Testis (tissue), 3 donors: ENCODE results near the gene KRTAP10-3. TPM values are rescaled to one million over a fixed set of nuclear protein-coding genes. Genes with fewer than 3 reads are reported as not detected.

Experiments
- DNase-seq: peaks from one replicate; pipeline ENCODE4 v3.0.0-alpha.2; 2019
- H3K27ac ChIP-seq, 2 donors: fragments of 200-600 bp; sonication (generic); one replicate each; pipeline ENCODE4 v1.5.1; 2019
- H3K27me3 ChIP-seq: fragments of 200-600 bp; sonication (generic); one replicate; pipeline ENCODE4 v1.5.1; 2019
- H3K36me3 ChIP-seq: fragments of 200-600 bp; sonication (generic); one replicate; pipeline ENCODE4 v1.5.1; 2017; ENCODE audit warnings: low read depth; ENCODE audit errors: missing control alignments
- H3K4me1 ChIP-seq: fragments of 200-600 bp; sonication (generic); one replicate; pipeline ENCODE4 v1.5.1; 2019
- H3K4me3 ChIP-seq, 2 donors: fragments of 200-600 bp; sonication (generic); one replicate each; pipeline ENCODE4 v1.5.1; 2017 to 2019
- H3K9me3 ChIP-seq: fragments of 200-600 bp; sonication (generic); one replicate; pipeline ENCODE4 v1.5.1; 2017
- CTCF ChIP-seq, 3 experiments: fragments of 450-650 bp in 2 of 3; fragments of 200-600 bp in 1 of 3; sonication (generic) in 1 of 3; IDR thresholded peaks; one replicate each; pipeline ENCODE4 v1.5.1; 2016 to 2019; ENCODE audit warnings: antibody characterized with exemption in 3 of 3, mild to moderate bottlenecking in 2 of 3, moderate library complexity in 1 of 3
- POLR2A ChIP-seq: fragments of 450-650 bp; IDR thresholded peaks from one replicate; pipeline ENCODE4 v1.6.1; 2017; ENCODE audit warnings: antibody characterized with exemption, mild to moderate bottlenecking, moderate library complexity
- WGBS, 2 donors: methylation state at CpG; one replicate each; pipeline ENCODE4 v1.1.5; 2018; 5-methylcytosine and 5-hydroxymethylcytosine counted together
- intact Hi-C: fragments of 100-400 bp; cut with DNase I; formaldehyde crosslinking; loops from one replicate; pipeline ENCODE4 v1.15.1; 2023; ENCODE audit warnings: low total_unique reads
- polyA plus RNA-seq: library from polyadenylated mRNA; stranded (reverse); fragments of 350-450 nt; fragmentation: Illumina TruSeq; extraction: RNeasy Lipid Tissue Mini Kit (QIAGEN cat#74804); gene quantifications from one replicate; pipeline ENCODE4 v1.2.3, GENCODE V29; 2014; ENCODE audit warnings: low read depth, low replicate concordance; ENCODE audit not compliant: insufficient read depth
- total RNA-seq, 2 donors: library from RNA; depleted of rRNA; stranded (reverse); fragments of >200 nt; gene quantifications; one replicate each; pipeline ENCODE4 v1.2.3, GENCODE V29; 2016

KRTAP10-3 gene
- total and polyA plus RNA-seq, 3 donors from 2014 or later: not detected

- Histone ChIP-seq H3K4me1 (no peaks in the 10 kb centered on the region), H3K9me3 (no peaks in the 10 kb centered on the region), H3K36me3 (no peaks in the 10 kb centered on the region), H3K27ac (no peak overlapping the region), H3K27me3 (no peaks in the 10 kb centered on the region), H3K4me3 (no peak overlapping the region)
- intact Hi-C loops: no loop called here
- 87 to 96% methylated on average over 5 to 21 of the region's 22 CpGs for WGBS, 2 donors
- no peak for DNase-seq
- TF ChIP-seq POLR2A: no peak
- no peak for TF ChIP-seq CTCF (IDR thresholded peaks at IDR 0.05)
Measured at GRCh38 chr21:44521301-44521927, 37.2 kb downstream of the KRTAP10-3 start.

GRCh38 chr21:44520326-44521300, 38.0 kb downstream of the KRTAP10-3 start:
- H3K27me3 ChIP-seq: no peaks in the 10 kb centered on the region
- no peaks in the 10 kb centered on the region for H3K4me1 ChIP-seq
- no peaks in the 10 kb centered on the region for H3K9me3 ChIP-seq
- 85 to 92% methylated on average over 14 to 25 of the region's 31 CpGs for WGBS, 2 donors
- intact Hi-C loops: no loop called here
- no peaks in the 10 kb centered on the region for H3K36me3 ChIP-seq
- no peak for DNase-seq
- H3K27ac ChIP-seq: no peak overlapping the region
- TF ChIP-seq CTCF (IDR thresholded peaks at IDR 0.05) (no peak), POLR2A (no peak)
- no peak overlapping the region for H3K4me3 ChIP-seq

DNA sequence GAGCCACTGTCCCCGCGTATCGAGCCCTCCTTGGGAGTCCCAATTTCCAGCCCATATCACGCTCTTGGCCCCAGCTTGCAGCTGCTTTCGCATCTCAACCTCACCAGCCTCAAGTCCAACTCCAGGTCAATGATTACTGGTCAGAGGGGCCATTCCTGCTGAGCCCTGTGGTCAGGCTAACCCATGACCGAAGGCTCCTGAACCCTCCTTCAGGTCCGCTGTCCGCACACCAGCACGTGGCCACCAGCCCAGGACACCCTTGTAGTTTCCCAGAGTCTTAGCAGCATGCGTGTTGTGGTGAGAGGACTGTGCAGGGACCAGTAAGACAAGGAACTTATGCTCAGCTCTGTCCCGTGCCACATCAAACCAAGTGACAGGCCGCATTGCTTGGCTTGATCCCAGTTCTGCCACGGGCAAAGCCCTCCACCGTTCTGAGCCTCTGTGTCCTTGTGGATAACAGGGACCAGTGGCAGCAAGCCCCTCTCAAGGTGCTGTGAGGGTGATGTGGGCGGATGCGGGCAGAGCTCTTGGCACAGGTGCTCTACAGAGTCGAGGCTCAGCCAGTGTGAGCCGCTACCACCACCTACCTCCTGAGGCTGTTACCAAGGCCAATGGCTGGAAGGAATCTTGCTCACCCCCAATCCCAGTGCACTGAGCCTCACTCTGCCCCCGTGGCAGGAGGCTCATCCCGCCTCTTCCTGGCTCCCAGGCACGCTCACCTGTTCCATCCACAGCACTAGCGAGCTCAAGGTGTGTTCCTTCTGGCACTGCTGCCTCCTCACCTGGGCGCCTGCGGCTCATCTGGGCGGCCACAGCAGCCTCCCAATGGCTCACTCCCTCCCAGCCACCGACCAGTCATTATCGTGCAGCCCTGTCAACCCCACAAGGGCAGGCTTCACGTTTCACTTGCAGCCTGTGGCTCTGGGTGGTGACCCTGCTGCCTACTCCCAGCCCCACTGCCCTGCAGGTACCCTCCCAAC, 39.0 kb downstream of the KRTAP10-3 start:
- WGBS, 2 donors: 91 to 92% methylated on average over 15 to 28 of the region's 28 CpGs
- Histone ChIP-seq H3K4me1 (no peaks in the 10 kb centered on the region), H3K27me3 (no peaks in the 10 kb centered on the region), H3K27ac (no peak overlapping the region), H3K9me3 (no peaks in the 10 kb centered on the region), H3K4me3 (no peak overlapping the region), H3K36me3 (no peaks in the 10 kb centered on the region)
- intact Hi-C loops: loop anchor here (10.0 kb wide), 1 partner anchor 275 kb away; no protein-coding TSS in a partner anchor
- TF ChIP-seq CTCF (IDR thresholded peaks at IDR 0.05): no peak
- TF ChIP-seq POLR2A: no peak
- no peak for DNase-seq

- DNase-seq: no peak
- TF ChIP-seq CTCF (IDR thresholded peaks at IDR 0.05): no peak
- TF ChIP-seq POLR2A: no peak
- intact Hi-C loops: loop anchor here (10.0 kb wide), 1 partner anchor 276 kb away; no protein-coding TSS in a partner anchor
- no peaks in the 10 kb centered on the region for H3K4me1 ChIP-seq
- no peaks in the 10 kb centered on the region for H3K9me3 ChIP-seq
- no peak overlapping the region for H3K4me3 ChIP-seq
- no peak overlapping the region for H3K27ac ChIP-seq
- H3K36me3 ChIP-seq: no peaks in the 10 kb centered on the region
- 67 to 75% methylated on average over 12 of the region's 12 CpGs for WGBS, 2 donors
- H3K27me3 ChIP-seq: no peaks in the 10 kb centered on the region
Measured at GRCh38 chr21:44518686-44519085, 39.9 kb downstream of the KRTAP10-3 start.
